K562 treated with DMSO at 1 percent for 12 hours (cell line): ENCODE results near the gene VPS36. TPM values are rescaled to one million over a fixed set of nuclear protein-coding genes. Genes with fewer than 3 reads are reported as not detected.

Experiments used
- total RNA-seq: library from RNA; unstranded; fragments of 300-600 nt; gene quantifications from 2 replicates; pipeline ENCODE4 v1.2.3, GENCODE V29; 2022; ENCODE audit not compliant: insufficient read depth

The VPS36 gene, protein sequence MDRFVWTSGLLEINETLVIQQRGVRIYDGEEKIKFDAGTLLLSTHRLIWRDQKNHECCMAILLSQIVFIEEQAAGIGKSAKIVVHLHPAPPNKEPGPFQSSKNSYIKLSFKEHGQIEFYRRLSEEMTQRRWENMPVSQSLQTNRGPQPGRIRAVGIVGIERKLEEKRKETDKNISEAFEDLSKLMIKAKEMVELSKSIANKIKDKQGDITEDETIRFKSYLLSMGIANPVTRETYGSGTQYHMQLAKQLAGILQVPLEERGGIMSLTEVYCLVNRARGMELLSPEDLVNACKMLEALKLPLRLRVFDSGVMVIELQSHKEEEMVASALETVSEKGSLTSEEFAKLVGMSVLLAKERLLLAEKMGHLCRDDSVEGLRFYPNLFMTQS
- total RNA-seq = 4.6 and 14.3 TPM in 2 replicates

DNA sequence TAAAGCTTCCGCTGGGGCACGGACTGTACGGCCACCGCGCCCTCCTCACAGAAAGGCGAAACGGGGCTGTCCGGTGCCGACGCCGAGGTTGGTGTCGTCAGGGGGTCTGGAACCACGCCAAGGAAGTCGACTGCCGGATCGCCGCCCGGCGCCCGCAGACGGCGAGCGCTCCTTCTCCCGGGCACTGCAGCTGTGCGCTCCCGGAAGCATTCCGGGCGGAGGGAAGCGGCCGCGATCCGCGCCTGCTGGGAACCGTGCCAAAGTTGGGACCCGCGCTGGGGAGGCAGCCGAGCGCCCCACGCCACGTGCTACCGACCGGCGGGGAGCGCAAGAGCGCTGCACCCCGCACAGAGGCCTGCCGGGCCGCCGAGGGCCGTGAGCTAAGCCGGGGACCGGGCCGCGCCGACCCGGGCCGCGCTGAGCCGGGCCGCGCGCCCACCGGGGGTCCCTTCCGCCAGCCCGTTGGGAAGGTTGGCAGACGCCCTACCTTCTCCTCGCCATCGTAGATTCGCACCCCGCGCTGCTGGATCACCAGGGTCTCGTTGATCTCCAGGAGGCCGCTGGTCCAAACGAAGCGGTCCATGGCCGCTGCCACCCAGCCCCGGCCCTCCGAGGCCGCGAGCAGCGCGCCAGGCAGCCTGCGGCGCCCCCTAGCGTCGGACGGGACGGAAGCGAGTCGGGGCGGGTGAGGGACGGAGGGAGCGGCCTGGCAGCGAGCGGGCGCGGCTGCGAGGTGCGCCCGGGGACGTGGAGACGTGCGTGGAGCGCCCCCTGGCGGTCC, at the start of gene VPS36:
Gene VPS36 (minus strand): TSS at position 623 of the 781 bp plus-strand sequence. CDS start 40 bp downstream, at position 583.

GRCh38 chr13:52454820-52455676, 4.6 kb upstream of the VPS36 start, which contains the start of gene CKAP2:
CKAP2 (plus strand) TSS chr13:52455478; CDS start chr13:52455557, 79 bp downstream.

DNA sequence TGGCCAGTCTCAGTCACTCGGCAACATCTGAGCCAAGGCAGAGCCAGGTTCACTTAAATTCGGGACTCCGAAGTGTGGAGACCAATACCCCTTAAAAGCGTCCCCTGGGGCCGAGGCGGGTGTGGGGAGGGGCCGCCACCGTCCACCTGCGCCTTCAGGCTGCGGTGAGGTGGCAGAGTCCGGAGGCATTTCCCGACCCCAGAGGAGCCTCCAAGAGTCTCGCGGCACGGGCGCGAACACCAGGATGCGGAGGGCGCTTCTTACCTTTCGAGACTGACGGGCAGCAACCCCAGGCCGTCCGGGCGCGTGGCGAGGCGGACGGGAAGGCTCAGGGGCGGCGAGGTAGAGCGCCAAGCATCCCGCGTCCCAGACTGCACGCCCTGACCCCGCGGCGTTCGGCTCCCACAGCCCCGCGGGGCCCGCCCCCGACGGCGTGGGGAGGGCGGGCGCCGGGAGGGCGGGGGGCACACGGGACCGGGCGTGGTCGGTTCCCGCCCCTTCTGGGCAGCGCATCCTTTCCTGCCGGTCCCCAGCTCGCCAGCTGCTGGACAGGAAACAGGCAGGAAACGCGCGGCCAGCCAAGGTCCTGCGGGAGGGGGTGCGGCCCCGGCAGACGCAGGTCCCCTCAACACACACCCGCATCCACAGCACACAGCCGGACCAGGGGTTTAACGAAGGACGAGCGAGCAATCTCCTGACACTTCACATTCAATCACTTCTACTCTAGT, 44.5 kb downstream of the VPS36 start, which contains the start of gene THSD1:
Gene THSD1 (minus strand): TSS at position 406 of the 728 bp plus-strand sequence. CDS start 3,572 bp downstream, outside the sequence.

Other genes starting within 250 kb of the VPS36 start
- 0.47 TPM in 1 of 2 replicates, not detected in the other for gene THSD1, start 44.5 kb downstream of the VPS36 start, total RNA-seq
- gene CKAP2, start 4.8 kb upstream of the VPS36 start, total RNA-seq = 16.9 and 53.4 TPM in 2 replicates
- gene HNRNPA1L2, start 191.8 kb upstream of the VPS36 start, total RNA-seq = 4.1 and 8.0 TPM in 2 replicates
- 39.1 and 55.4 TPM in 2 replicates for gene SUGT1, start 202.2 kb upstream of the VPS36 start, total RNA-seq